HG02798 (cell line): ENCODE measurements around the gene GOLGA6L10.
"Not testable (repeated sequence)": the region's sequence is repeated elsewhere in the genome, so short reads cannot be mapped to it uniquely, and the experiment has no call there.

ENCODE experiments used
- ATAC-seq: cut with Tn5 transposase; IDR thresholded peaks from one replicate; pipeline ENCODE4 v1.9.1; 2021; ENCODE audit warnings: mild to moderate bottlenecking; ENCODE audit not compliant: unreplicated experiment, poor library complexity

GOLGA6L10 gene

DNA sequence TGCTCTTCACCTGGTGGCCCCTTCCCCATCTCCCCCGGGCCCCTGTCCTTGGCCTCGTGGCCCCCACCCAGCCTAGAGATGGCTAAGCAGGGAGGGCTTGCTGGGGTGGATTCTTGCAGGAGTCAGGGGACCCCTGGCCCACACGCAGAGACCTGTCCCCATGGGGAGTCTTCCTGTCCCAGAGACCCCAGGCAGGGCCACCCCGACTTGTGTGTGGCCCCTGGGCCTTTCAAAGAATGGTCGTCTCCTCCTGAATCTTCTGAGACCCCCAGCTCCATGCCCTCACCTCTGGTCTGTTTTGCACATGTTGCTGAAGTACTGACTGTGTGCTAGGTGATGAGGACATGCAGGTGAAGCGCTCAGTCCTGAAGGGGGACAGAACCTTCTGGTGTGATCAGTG lies 28.4 kb downstream of the GOLGA6L10 start:
- not testable (repeated sequence) for ATAC-seq

DNA sequence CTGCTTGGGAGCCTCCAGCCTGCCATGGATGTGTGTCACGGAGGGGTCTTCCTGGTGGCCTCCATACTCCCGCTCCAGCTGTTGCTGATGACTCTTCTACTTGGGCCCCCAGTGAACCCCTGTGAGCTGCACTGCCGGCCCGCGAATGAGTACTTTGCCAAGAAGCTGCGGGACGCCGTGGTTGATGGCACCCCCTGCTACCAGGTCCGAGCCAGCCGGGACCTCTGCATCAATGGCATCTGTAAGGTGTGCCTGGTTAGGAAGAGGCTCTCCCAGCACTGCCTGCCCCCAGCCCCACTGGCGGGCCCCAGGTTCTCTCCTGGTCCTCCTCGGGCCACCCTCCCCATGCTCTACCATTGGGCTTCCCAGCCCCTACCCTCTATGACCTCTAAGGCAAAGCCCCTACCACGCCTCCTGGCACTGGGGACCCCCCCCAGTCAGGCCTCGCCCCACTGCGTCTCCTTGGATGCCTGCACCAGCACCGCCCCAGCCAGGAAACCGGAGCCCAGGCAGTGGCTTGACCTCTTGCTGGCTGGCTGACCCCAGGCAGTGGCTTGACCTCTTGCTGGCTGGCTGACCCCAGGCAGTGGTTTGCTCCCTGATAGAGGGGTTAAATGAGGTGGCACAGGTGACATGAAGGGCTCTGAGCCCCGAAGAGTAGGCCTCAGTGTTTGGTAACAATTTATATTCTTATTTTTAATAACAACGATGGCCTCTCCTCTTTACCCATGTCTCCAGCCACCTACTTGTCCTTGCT lies 29.6 kb downstream of the GOLGA6L10 start:
- not testable (repeated sequence) for ATAC-seq

DNA sequence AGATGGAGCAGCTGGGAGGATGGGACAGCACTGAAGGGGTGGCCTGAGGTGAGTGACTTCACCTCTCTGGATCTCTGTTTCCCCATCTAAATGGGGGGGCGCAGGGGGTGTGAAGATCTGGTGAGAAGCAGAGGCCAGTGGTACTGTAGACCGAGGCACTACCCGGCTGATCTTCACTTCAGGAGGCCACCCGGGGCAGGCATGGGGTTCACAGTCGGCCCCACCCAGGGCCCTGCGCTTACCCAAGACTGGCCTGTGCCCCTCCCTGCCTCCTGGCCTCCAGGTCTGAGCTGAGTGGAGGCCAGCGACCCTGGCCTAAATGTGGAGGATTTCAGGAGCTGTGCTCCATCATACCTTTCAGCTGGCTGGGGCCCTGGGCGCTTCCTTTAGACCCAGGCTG lies 31.0 kb downstream of the GOLGA6L10 start:
- not testable (repeated sequence) for ATAC-seq

DNA sequence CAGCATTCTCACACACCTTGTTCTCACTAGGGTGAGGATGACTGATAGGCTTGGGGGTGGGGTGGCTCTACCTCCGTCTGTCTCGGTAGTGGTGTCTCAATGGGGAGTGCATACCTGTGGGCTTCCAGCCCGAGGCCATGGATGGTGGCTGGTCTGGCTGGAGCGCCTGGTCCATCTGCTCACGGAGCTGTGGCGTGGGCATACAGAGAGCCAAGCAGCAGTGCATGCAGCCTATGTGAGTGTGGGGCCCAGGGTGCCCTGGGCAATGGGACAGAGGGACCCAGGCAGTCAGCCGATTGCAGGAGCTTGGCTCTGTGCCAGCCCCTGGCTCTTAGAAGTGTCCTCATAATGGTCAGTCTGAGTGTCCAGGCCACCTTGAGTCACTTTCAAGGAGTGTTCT lies 31.8 kb downstream of the GOLGA6L10 start:
- not testable (repeated sequence) for ATAC-seq

DNA sequence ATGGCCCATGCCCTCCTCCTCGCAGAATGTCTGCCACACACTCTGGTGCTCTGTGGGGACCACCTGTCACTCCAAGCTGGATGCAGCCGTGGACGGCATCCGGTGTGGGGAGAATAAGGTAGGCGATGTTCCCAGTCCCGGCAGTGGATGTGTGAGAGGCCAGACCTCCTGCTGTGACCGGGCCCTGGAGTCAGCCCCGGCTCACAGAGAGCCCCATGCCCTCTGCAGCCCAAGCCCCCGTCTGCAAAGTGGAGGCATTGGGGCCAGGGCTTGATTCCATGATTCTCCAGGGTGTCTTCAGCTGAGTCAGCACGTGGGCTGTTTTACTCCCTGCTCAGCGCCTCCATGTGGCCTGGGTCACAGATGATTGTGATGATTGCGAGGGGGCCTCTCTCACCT lies 32.2 kb downstream of the GOLGA6L10 start:
- no peak for ATAC-seq

DNA sequence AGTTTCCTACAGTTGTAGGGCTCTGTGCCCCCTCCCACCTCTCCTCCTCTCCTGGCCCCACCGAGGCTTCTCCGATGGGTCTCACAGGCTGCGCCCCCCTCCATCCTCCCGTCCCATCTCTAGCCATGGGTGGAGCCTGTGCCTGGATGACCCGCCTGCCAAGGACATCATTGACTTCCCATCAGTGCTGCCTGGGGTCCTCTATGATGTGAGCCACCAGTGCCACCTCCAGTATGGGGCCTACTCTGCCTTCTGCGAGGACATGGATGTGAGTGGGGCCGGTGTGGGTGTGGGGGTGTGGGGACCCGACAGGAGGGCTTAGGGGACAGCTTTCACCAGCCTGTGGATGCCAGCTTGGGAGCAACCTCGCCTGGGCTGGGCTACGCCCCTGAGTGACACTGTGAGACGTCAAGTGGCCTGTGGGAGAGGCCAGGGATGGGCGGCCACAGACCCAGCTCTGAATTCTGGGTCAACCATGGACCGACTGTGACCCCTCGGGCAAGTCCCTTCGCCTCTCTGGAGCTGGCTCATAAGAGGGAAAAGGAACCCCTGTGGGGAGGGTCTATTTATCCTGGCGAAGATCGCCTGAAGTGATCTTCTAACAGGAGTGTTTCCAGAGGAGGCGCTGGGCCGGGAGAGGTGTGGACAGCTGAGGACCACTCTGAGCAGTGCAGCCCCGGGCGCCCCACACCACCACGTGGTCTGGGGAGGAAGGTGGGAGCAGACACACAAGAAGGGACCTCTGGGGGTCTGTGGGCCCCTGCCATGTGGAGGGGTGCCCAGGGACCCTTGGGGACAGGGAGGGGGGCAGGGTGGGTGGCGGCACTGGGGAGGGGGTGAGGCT lies 32.8 kb downstream of the GOLGA6L10 start:
- not testable (repeated sequence) for ATAC-seq

DNA sequence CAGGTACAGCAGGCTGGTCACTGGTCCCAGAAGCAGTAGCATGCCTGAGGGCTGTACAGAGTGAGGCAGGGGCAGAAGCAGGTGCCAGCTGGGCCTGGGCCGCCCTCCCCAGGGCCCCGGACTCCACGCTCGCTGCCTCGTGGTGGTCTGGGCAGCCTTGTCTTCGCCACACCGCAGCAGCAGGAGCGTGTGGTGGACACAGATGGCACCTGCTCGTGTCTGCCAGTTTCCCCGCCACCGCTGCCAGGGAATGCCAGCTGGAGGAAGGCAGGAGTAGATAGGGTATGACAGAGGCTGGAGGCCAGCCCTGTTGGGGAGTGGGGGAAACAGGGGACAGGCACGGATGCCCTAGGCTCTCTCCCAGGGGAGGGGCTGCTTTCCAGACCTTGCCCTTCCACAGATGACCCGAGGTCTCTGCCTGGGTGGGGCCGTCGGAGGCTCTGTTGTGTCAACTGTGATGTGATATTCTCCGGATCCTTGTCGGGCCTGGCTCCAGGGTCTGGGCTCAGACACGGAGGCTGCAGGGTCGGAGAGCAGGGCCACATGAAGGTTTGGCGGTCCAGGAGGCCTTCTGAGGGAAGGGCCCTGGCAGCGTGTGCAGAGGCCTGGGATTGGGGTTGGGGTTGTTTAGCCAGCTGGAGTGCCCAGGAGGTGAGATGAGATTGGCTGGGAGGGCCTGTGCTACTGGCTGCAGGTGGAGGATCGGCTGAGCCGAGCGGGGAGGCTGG lies 33.6 kb downstream of the GOLGA6L10 start:
- ATAC-seq, result no peak

DNA sequence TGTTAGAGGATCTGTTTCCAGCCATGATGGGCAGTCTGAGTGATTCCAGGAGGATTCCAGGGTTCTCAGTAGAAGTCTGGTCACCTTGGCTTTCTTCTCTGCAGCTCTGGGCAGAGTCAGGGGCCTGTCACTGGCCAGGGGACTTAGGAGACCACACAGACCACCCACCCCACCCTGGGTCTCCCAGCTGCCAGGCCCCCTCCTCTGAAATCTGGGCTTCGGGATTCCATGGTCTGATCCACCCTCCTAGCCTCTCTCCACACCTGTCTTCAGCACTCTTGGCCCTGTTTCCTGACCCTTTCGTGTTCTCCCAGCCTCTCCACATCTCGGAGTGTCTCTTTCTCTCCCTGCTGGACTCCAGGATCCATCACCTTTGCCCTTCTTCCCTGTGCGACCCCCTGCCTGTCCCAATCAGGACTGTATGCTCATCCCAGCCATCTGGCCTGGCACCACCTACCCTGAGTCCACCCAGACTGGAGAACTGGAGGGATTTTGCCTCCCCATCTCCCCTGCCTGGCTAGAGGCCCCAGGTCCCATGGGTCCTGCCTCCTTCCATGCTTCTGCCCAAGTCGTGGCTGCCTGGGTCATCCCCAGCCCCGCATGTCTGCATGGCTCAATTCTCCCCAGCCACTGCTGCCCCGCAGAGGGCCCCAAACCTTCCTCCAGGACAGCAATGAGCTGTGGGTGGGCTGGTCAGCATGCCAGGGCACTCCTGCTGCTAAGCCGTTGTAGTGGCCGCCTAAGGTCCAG lies 34.3 kb downstream of the GOLGA6L10 start:
- ATAC-seq, result no peak

DNA sequence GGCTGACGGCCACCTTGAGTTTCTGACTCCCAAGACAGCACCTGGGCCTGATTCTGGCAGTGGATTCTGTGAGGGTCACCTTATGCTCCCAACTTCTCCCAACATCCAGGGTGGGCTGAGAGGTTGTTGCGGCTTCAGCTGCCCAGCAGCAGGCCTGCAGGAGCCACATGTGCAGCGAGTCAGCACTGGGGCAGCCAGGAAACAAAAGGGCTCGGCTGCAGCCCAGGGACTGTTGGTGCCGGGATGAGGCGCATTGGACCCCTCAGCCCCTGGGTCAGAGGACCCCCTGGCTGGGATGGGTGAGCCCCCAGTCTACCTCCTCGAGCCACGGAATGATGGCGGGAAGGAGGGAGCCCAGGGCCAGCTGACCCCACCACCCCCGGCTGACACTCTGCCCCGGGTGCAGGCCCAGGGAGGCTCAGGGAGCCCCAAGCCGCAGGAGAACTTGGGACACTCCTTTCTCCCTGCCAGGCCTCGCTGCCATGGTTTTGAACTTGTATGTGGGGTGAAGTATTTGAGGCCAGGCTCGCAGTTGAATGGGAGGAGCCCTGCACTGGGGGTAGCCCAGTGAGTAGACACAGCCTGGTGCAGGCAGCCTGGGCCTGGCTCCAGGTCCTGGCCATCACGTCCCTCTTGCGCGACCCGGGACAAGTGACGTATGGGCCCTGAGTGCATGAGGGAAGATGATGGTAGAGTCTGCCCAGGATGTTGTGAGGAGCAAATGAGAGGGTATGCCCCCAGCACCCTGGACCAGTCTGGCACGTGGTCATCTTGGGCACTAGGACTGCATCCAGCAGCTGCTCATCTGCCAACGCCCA lies 35.1 kb downstream of the GOLGA6L10 start:
- not testable (repeated sequence) for ATAC-seq

DNA sequence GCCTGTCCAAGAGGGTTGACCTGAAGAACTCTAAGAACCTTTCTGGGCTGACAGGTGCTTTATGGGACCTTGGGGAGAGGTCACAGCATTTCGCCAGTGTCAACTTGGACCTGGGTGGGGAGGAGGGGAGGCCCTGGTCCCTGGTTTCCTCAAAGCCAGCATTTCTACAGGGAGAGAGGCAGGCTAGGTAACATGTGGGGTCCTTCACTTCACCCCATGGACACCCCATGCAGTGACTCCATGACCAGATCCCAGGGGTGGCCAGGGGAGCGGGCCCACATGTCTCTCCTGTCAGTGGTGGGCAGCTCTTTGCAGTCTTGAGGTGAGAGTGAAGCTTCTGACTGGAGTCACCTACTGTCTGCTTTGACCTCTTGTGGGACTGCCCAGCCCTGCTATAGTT lies 35.8 kb downstream of the GOLGA6L10 start:
- no peak for ATAC-seq

DNA sequence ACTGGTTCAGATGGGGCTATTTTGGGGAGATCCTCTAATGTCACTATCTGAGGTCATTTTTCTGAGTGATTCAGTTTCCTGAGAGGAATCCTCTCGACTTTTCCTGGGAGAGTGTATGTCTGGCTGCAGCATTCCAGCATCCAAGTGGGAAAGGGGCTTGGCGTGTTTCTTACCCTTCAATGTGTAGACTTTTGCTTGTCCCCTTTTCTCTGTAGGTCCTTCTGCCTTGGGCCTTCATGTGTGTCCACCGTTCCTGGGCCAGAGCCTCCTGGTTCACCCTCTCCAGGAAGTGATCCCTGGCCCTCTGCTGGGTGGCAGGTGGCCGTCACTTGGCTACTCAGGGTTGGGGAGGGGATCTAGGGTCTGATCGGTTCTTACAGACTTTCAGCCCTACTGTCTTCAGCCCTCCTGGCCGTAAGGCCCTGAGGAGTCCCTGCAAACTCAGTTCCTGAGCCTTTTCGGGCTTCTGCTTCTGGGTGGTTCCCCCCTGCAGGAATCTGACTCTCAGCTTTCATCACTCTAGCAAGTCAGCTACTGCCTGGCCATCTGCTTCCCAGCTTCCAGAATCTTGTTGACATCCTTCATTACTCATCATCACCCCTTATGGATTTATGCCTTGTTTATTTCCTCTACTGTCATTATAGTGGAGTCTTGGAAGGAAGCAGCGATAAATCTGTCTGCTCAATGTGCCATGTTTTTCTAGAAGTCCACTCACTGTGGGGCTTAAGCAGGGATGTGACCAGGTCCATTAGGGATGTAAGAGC lies 36.5 kb downstream of the GOLGA6L10 start:
- no peak for ATAC-seq

DNA sequence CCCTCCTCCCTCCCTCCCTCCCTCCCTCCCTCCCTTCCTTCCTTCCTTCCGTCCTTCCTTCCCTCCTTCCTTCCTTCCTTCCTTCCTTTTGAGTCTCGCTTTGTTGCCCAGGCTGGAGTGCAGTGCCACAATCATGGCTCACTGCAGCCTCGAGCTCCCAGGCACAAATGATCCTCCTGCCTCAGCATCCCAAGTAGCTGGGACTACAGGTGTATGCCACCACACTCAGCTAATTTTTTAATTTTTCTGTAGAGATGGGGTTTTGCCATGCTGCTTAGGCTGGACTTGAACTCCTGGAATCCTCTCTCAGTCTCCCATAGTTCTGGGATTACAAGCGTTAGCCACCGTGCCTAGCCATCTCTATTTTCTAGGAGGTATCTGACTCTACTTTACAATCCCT lies 38.0 kb downstream of the GOLGA6L10 start:
- not testable (repeated sequence) for ATAC-seq

DNA sequence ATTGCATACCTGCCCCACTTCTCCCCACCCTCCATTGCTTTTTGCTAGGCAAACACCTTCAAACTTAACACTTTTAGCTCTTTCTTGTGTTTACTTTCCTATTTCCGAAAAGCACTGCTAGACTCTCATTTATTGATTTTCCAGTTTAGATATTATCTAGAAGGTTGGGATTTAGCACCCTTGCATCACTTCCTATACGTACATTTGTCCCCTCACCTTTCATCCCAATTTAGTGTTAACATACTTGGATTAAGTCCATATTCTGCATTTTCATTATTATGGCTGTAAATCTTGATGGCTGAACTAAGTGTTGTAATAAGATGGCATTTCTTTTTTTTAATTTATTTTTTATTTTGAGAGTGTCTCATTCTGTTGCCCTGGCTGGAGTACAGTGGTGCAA lies 39.5 kb downstream of the GOLGA6L10 start:
- no peak for ATAC-seq

DNA sequence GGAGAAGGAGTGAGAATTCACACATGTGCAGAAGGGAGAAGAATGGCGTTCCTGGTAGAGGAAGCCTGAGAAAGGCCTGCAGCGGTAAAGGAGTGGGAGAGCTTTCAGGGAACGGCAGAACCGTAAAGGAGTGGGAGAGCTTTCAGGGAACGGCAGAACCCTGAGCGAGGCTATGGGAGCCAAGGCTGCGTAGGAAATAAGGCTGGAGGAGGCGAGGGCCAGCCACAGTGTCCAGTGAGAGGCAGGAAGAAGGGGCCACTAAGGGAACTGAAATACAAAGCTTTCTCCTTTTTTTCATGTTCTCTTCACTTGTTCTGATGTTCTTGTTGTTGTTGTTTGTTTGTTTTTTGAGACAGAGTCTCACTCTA lies 41.6 kb downstream of the GOLGA6L10 start:
- ATAC-seq, result no peak

DNA sequence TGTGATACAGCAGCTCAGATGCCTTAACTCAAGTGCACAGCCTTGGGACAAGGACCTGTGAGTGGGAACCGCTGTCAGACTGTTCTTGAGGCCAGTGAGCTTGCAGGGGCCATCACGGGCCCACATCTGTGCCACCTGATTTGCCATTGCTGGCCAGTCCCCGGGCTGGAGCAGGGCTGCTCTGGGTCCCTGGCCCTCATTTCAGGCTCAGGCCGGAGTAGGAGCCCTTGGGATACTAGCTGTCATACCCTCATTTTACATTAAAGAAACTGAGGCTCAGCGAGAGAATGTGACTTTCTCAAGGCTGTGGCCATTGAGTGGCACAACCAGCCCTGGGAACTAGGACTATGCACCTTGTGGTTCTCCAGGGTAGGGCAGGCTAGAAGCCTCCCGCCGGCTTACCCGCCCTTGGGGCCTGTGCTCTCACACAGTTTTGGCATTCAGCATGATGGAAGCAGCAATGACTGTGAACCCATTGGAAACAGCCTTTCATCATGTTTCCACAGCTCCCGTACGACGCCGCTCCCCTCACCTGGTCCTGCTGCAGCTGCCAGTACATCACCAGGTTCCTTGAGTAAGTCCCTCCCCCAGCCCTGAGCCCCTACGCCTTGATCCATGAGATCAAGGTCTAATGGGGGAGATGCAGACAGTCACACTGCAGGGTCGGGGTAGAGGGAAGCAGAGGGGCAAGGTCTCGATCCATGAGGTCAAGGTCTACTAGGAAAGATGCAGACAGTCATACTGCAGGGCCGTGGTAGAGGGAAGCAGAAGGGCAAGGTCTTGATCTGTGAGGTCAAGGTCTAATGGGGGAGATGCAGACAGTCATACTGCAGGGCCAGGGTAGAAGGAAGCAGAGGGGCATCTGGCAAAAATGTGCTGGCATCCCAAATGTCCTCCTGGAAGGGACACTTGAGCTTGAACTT lies 42.2 kb downstream of the GOLGA6L10 start:
- ATAC-seq, result no peak

DNA sequence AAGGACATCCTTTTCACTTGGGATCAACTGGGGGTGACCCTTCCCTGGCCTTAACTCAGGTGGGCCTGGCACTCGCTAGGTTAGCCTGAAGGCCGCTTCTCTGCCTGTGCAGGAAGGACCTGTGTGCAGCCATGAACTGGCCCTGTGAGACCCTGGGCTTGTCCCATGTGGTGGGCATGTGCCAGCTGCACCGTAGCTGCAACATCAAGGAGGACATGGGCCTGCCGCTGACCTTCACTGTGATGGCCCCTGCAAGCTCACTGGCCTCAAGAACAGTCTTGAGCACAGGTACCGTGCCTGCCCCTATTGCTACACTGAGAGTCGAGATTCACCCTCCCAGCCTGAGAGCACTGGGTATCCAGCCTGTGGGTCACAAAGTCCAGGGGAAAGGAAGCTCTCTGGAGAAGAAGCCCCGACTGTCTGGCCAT lies 43.6 kb downstream of the GOLGA6L10 start:
- no peak for ATAC-seq

DNA sequence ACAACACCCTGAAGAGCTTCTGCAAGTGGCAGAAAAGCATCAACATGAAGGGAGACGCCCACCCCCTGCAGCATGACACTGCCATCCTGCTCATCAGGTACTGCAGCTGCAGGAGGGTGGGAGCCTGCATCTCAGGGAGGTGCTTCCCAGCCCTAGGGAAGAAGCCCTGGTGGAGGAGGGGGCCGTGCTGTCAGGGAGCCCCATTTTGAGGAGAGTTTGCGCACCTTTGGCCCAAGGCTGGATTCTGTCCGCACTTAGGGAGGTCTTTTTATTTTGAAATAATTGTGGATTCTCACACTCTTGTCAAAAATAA lies 44.5 kb downstream of the GOLGA6L10 start:
- no peak for ATAC-seq
